SJSA1 (cell line): ENCODE data around the gene ARFGEF3. TPM values are rescaled to one million over a fixed set of nuclear protein-coding genes. Genes with fewer than 3 reads are reported as not detected.

Experiments
- DNase-seq, 2 experiments: peaks; one replicate each; pipeline ENCODE4 v3.0.0-alpha.2; 2015 to 2020; ENCODE audit warnings: low spot score in 2 of 2, low read depth in 1 of 2
- H3K27ac ChIP-seq: fragments of 250-450 bp; sonication (Bioruptor Pico); 2 replicates; pipeline ENCODE4 v1.5.1; 2020; ENCODE audit warnings: mild to moderate bottlenecking, moderate library complexity
- H3K27me3 ChIP-seq: fragments of 250-450 bp; sonication (Bioruptor Pico); replicated peaks from 2 replicates; pipeline ENCODE4 v1.5.1; 2020; ENCODE audit warnings: mild to moderate bottlenecking, moderate library complexity
- H3K36me3 ChIP-seq: fragments of 250-450 bp; sonication (Bioruptor Pico); 2 replicates; pipeline ENCODE4 v1.5.1; 2020; ENCODE audit warnings: mild to moderate bottlenecking
- H3K4me1 ChIP-seq: fragments of 250-450 bp; sonication (Bioruptor Pico); replicated peaks from 2 replicates; pipeline ENCODE4 v1.6.1; 2021; ENCODE audit warnings: mild to moderate bottlenecking
- H3K4me3 ChIP-seq: fragments of 250-450 bp; sonication (Bioruptor Pico); 2 replicates; pipeline ENCODE4 v1.5.1; 2020; ENCODE audit warnings: mild to moderate bottlenecking
- H3K9me3 ChIP-seq: fragments of 250-450 bp; sonication (Bioruptor Pico); replicated peaks from 2 replicates; pipeline ENCODE4 v1.5.1; 2020; ENCODE audit warnings: mild to moderate bottlenecking
- total RNA-seq: library from RNA; depleted of rRNA; stranded (reverse); fragments of >200 nt; shearing (Covaris generic); gene quantifications from 2 replicates; pipeline ENCODE4 v1.2.3, GENCODE V29; 2014

The ARFGEF3 gene
- total RNA-seq, 1 experiment from 2014 or later: not detected

DNA sequence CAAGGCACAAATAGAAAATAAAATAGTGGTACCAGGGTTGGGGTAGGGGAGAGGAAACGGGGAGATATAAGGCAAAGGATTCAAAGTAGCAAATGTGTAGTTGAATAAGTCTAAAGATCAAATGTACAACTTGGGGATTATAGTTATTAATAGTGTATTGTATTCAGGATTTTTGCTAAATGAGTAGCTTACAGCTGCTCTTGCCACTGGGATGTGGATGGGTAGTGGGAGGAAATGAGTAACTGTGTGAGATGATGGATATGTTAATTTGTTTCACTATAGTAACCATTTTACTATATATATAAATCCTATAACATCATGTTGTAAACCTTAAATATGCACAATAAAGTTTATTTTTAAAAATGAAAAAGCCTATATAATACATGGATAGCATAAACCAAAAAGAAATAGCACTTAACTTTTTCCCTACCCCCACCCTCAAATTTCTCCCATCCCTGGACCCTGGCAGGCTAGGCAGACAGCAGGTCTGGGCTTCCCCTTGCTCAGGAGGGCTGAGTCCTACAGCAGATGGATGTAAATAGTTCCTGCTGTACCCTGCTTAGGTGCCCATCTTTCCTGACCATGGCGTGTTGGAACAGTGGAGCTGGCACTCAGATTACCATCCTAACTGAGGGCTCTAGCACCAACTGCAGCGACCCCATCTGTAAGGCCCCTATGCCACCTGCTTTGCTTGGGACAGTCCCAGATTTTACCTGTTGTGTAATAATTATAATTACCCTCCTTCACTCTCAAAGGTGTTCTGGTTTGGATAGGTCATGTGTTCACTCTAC is 85.1 kb downstream of the ARFGEF3 start:
- H3K36me3 ChIP-seq: no peaks in the 10 kb centered on the region
- no peaks in the 10 kb centered on the region for H3K27me3 ChIP-seq
- H3K4me1 ChIP-seq: no peaks in the 10 kb centered on the region
- H3K9me3 ChIP-seq: no peaks in the 10 kb centered on the region
- DNase-seq: no peak
- no peak overlapping the region for H3K4me3 ChIP-seq
- H3K27ac ChIP-seq: no peak overlapping the region

DNA sequence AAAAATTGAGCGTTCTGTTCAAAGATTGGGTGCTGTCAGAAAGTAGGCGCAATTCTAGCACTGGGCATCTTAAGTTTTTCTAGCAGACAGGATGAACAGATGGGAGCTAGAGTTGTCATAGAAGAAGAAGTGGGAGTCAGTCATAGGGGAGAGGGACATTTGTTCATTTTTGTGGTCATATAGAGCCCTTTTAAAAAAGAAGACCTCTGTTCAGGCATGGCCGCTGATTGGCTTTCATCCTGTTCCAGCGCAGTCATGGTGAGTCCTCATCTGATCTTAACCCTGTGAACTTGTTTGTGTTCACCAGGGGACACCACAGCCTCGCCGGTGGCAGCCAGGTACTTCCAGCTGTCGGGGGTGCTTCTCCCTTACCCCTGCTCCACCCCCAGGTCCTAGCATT is 86.3 kb downstream of the ARFGEF3 start:
- no peaks in the 10 kb centered on the region for H3K4me1 ChIP-seq
- H3K36me3 ChIP-seq: no peaks in the 10 kb centered on the region
- no peak for DNase-seq
- no peaks in the 10 kb centered on the region for H3K27me3 ChIP-seq
- no peaks in the 10 kb centered on the region for H3K9me3 ChIP-seq
- no peak overlapping the region for H3K27ac ChIP-seq
- no peak overlapping the region for H3K4me3 ChIP-seq

DNA sequence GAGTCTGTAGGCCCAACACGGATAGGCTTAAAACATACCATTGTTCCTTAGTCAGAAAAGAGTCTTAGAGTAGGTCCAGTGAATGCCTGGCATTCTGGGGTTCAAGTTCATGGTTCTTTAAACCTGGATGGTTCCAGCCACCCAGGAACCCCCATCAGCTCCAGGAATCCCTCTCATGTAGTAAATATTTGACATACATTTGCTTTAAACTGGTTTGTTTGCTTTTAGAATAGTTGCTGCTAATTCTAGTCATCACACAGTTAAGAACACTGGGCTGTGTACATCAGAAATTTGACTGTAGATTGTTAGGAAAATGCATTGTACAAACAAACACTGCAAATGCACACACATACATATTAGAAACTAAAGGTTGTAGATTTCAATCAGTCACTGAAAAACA is 87.1 kb downstream of the ARFGEF3 start:
- no peaks in the 10 kb centered on the region for H3K9me3 ChIP-seq
- no peaks in the 10 kb centered on the region for H3K27me3 ChIP-seq
- no peak overlapping the region for H3K27ac ChIP-seq
- no peak for DNase-seq
- no peaks in the 10 kb centered on the region for H3K36me3 ChIP-seq
- no peak overlapping the region for H3K4me3 ChIP-seq
- H3K4me1 ChIP-seq: no peaks in the 10 kb centered on the region

DNA sequence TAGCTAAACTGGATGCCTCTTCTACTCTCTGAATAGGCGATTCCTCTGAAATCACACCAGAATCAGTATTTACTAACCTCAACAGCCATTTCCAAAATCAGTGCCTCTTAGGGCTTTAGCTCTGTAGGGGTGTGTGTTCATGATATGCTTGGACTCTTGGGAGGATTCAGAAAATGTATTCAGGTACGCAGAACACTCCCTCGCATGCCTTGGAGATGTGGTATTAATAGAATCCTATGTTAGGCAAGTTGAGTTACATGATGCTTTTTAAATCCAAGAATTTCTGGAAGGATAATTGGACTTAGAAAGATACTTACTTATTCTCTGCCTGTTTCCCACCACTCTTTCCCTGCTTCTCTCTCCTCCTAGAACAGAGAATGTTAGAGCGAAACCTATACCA is 88.3 kb downstream of the ARFGEF3 start:
- Histone ChIP-seq H3K27ac (no peak overlapping the region), H3K4me3 (no peak overlapping the region), H3K36me3 (no peaks in the 10 kb centered on the region), H3K4me1 (no peaks in the 10 kb centered on the region), H3K27me3 (no peaks in the 10 kb centered on the region), H3K9me3 (no peaks in the 10 kb centered on the region)
- no peak for DNase-seq

DNA sequence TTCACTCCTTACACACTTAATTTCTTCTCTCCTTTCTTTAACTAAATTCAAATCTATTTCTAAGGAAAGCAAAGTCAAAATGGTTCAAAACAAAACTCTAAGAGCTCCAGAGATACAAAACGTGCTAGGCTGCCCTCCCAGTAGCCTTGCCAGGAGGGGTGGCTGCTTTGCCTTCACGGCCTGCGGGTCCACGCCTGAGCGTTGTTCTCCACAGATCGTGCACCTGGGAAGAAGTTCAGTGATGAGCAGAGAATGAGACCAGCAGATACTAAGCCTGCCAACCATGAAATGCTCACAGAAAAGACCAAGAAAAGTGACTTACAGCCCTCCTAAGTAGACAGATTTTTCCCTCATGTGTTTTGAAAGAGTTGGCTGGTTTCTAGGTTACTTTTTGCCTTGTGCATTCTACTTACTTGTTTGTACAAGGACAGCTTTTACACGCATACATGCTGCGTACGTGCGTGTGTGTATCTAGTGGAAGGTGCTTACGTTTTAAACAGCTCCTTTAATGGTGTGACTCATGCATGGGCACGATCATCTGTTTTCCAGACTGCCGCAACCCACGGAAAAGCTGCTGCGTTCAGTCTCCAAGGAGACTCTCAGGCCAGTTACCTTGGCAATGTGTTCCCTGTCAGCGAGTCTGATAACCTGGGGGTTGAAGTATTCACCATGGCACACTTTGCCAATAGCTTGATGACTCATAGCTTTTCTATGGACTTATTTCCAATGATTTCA is 88.9 kb downstream of the ARFGEF3 start:
- H3K4me1 ChIP-seq: no peaks in the 10 kb centered on the region
- no peak overlapping the region for H3K4me3 ChIP-seq
- H3K27me3 ChIP-seq: no peaks in the 10 kb centered on the region
- H3K27ac ChIP-seq: no peak overlapping the region
- no peaks in the 10 kb centered on the region for H3K36me3 ChIP-seq
- H3K9me3 ChIP-seq: no peaks in the 10 kb centered on the region
- DNase-seq: no peak

DNA sequence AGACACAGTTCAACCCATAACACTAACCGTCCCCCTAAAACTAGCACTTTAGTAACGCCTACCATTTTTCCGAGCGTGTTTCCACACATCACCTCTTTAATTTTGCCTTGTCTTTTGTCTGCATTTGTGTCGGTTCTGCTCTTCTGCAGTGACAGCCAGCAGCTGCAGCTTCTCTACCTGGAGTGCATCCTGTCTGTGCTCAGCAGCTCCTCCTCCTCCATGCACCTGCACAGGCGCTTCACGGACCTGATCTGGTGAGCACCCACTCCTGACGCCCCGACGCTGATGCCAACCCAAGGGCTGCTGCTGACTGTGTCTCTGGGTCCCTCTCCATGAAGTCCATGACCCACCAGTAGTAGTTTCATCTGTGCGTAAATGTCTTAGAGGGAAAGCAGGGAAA is 92.0 kb downstream of the ARFGEF3 start:
- no peaks in the 10 kb centered on the region for H3K36me3 ChIP-seq
- H3K27ac ChIP-seq: no peak overlapping the region
- no peaks in the 10 kb centered on the region for H3K9me3 ChIP-seq
- H3K27me3 ChIP-seq: no peaks in the 10 kb centered on the region
- no peaks in the 10 kb centered on the region for H3K4me1 ChIP-seq
- H3K4me3 ChIP-seq: no peak overlapping the region
- DNase-seq: no peak

DNA sequence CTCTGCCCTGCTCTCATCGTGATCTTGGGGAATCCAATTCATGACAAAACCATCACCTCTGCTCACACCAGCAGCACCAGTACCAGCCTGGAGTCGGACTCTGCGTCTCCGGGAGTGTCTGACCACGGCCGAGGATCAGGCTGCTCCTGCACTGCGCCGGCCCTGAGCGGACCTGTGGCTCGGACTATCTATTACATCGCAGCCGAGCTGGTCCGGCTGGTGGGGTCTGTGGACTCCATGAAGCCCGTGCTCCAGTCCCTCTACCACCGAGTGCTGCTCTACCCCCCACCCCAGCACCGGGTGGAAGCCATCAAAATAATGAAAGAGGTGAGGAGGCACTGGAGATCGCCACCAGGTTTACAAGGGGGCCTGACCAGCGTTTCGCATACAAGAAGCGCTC is 93.7 kb downstream of the ARFGEF3 start:
- Histone ChIP-seq H3K4me1 (no peaks in the 10 kb centered on the region), H3K27ac (no peak overlapping the region), H3K36me3 (no peaks in the 10 kb centered on the region), H3K9me3 (no peaks in the 10 kb centered on the region), H3K4me3 (no peak overlapping the region), H3K27me3 (no peaks in the 10 kb centered on the region; the same call in 1 of the 2 replicates)
- no peak for DNase-seq

DNA sequence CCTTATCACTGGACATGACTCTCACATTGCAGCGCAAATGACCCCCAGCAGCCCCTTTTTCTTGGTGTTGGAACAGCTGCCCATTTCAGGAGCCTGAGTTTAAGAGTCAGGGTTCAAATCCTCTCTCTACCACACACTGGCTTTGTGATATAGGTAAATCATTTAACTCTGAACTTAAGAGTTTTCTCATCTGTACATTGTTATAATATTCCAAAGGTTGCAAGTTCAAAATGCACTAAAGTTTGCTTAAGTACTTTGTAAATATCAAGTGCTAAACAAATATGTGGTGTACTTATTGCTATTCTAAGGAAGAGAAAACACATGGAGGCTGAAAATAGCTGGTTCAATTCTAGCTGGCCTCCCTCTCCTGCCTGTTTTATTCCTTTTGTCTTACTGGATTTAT is 95.9 kb downstream of the ARFGEF3 start:
- Histone ChIP-seq H3K9me3 (no peaks in the 10 kb centered on the region), H3K4me1 (no peaks in the 10 kb centered on the region), H3K4me3 (no peak overlapping the region), H3K27me3 (no peaks in the 10 kb centered on the region; the same call in 1 of the 2 replicates), H3K27ac (no peak overlapping the region), H3K36me3 (no peaks in the 10 kb centered on the region)
- no peak for DNase-seq

DNA sequence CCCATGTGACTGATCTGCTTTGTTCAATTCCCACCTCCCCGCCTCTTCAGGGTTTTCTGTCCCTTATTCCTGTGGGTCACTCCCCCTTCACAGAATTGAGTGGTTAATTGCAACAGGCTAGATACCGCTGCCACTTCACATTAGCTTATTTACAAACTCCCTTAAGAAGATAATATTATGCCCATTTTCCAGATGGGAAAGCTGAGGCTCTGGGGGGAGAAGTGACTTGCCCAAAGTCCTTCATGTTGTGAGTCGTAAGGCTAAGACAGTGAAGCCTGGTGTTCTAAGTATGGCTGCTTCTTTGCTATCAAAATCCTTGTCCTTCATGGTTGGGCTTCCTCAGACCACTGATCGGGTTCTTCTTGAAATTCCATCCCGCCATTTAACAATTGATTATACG is 96.5 kb downstream of the ARFGEF3 start:
- H3K4me1 ChIP-seq: no peaks in the 10 kb centered on the region
- no peak for DNase-seq
- H3K9me3 ChIP-seq: no peaks in the 10 kb centered on the region
- H3K27ac ChIP-seq: no peak overlapping the region
- no peaks in the 10 kb centered on the region; the same call in 1 of the 2 replicates for H3K27me3 ChIP-seq
- no peak overlapping the region for H3K4me3 ChIP-seq
- H3K36me3 ChIP-seq: no peaks in the 10 kb centered on the region

DNA sequence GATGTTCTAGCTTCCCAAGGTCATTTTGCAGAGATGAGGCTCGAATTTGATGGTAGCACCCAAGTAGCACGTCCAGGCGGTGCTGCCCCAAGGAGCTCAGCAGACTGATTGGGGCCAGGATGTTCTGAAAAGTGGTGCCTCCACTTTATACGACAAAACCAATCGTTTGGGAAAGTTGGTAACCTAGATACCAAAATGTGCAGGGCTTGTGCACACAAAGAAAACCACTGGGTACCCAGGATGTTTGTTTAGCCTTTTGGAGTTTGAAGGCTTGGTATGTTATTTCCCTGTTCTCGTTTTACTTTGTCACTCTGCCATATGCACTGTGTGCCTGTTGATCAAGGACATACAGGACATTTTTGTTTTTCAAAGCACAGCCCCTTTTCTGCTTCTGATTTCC is 97.3 kb downstream of the ARFGEF3 start:
- Histone ChIP-seq H3K4me1 (no peaks in the 10 kb centered on the region), H3K36me3 (no peaks in the 10 kb centered on the region), H3K4me3 (no peak overlapping the region), H3K9me3 (no peaks in the 10 kb centered on the region), H3K27me3 (no peaks in the 10 kb centered on the region; the same call in 1 of the 2 replicates), H3K27ac (no peak overlapping the region)
- no peak for DNase-seq

DNA sequence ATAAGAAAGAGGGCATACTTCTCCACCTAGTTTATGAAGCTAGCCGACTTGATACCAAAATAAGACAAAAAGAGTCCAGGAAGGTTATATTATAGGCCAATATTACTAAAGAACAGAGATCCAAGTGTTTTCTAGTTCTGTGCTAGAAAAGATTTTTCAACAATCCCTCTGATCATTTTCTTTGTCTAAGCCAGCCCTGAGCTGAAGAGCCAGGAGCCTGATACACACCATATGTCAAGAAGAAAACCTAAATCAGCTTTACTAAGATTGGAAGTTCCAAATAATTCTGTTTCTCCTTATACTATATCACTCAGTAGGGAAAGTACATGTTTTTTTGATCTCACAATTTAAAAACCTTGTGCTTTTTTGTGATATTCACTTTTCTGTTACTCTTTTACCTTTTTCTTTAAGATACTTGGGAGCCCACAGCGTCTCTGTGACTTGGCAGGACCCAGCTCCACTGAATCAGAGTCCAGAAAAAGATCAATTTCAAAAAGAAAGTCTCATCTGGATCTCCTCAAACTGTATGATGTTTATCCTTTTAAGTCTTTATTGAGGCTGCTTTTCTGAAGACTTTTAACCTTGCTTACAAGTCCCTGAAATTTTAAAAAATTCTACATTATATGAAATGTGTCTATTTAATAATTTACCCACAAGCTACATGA is 99.5 kb downstream of the ARFGEF3 start:
- no peaks in the 10 kb centered on the region; the same call in 1 of the 2 replicates for H3K27me3 ChIP-seq
- H3K9me3 ChIP-seq: no peaks in the 10 kb centered on the region
- no peak for DNase-seq
- no peaks in the 10 kb centered on the region for H3K36me3 ChIP-seq
- no peaks in the 10 kb centered on the region for H3K4me1 ChIP-seq
- H3K27ac ChIP-seq: no peak overlapping the region
- H3K4me3 ChIP-seq: no peak overlapping the region

DNA sequence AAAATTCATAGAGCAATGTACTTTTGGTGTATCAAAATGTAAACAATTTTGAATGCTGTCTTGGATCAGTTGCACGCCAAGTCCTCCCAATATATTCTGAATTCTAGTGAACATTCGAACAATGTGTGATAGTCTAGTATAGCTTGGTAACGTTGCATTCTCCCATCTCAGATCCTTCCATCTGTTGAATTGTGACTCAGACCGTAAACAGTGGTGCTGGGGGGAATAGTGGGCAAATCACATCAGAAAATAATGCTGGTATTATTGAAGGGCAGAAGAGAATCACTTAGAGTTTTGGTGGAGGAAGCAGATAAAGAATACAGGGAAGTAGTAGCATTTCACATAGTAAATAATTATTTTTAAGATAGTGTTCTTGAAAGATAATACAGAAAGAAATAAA is 102.2 kb downstream of the ARFGEF3 start:
- no peak for DNase-seq
- Histone ChIP-seq H3K36me3 (no peaks in the 10 kb centered on the region), H3K9me3 (no peaks in the 10 kb centered on the region), H3K4me3 (no peak overlapping the region), H3K4me1 (no peaks in the 10 kb centered on the region), H3K27ac (no peak overlapping the region), H3K27me3 (no peaks in the 10 kb centered on the region; the same call in none of the 2 replicates)

DNA sequence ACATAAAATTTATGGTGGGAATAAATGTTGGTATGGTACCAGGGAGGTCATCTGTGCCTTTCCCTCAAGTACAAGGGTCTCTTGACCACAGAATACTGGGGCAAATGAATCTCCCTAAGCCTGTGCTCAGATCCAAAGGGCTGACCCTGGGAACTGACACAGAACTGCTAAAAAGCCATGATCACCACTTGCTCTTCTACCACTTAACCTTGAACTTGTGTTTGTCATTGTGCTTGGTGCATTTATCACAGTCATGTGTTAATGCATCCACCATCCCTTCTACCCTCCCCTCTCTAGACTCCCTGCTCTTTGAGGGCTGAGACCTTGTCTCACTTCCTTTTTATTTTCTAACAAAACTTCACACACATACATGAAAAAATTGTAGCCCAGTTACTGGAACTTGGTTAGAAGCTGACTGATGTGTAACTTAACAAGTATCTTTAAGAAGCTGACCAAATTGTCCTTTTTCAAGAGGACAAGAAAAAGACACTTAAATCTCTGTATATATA is 102.7 kb downstream of the ARFGEF3 start:
- Histone ChIP-seq H3K4me3 (no peak overlapping the region), H3K27me3 (no peaks in the 10 kb centered on the region; the same call in none of the 2 replicates), H3K4me1 (no peaks in the 10 kb centered on the region), H3K27ac (no peak overlapping the region), H3K9me3 (no peaks in the 10 kb centered on the region), H3K36me3 (no peaks in the 10 kb centered on the region)
- DNase-seq: no peak

DNA sequence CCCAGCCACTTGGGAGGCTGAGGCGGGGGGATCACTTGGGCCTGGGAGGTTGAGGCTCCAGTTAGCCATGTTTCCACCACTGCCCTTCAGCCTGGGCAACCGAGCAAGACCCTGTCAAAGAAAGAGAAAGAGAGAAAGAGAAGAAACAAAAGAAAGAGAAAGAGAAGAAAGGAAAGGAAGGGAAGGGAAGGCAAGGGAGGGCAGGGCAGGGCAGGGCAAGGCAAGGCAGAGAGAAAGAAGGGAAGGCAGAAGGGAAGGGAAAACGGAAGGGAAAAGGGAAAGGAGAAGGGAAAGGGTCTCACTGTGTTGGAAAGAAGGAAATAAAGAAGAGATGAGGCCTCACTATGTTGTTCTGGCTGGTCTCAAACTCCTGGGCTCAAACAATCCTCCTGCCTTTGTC is 104.4 kb downstream of the ARFGEF3 start:
- Histone ChIP-seq H3K27ac (no peak overlapping the region), H3K27me3 (no peaks in the 10 kb centered on the region; the same call in none of the 2 replicates), H3K9me3 (no peaks in the 10 kb centered on the region), H3K4me3 (no peak overlapping the region), H3K4me1 (no peaks in the 10 kb centered on the region), H3K36me3 (no peaks in the 10 kb centered on the region)
- DNase-seq: no peak
